A549 treated with AZD9567 at 1 μM for 4 hours (cell line): ENCODE data around the gene NUPR1. TPM values are rescaled to one million over a fixed set of nuclear protein-coding genes. Genes with fewer than 3 reads are reported as not detected.

Source experiments
- total RNA-seq: library from RNA; stranded (reverse); fragments of 200-300 nt; extraction: Qiagen RNA extraction; gene quantifications from 5 replicates; pipeline ENCODE4 v1.2.3, GENCODE V29; 2022; ENCODE audit not compliant: insufficient read depth

NUPR1 gene
- 12.2 to 19.1 TPM (median 15.2 TPM) in 5 replicates for total RNA-seq

GRCh38 chr16:28538733-28539596, at the start of gene NUPR1:
Gene NUPR1, minus strand, starts transcription at chr16:28538974. Its CDS starts 67 bp downstream, at chr16:28538907.

GRCh38 chr16:28553776-28554633, 15.2 kb upstream of the NUPR1 start, which contains the start of gene SGF29:
Gene SGF29, plus strand, starts transcription at chr16:28553920. Its CDS starts 27,150 bp downstream, at chr16:28581070.

GRCh38 chr16:28494121-28494851, 44.5 kb downstream of the NUPR1 start, which contains the start of gene APOBR:
Gene APOBR, plus strand, starts transcription at chr16:28494643. Its CDS starts 39 bp downstream, at chr16:28494682.

GRCh38 chr16:28491970-28492474, 46.8 kb downstream of the NUPR1 start, which contains the start of gene CLN3:
Gene CLN3, minus strand, starts transcription at chr16:28492074. Its CDS starts 315 bp downstream, at chr16:28491759.

Other genes with a start within 250 kb of the NUPR1 start
- 0.15 to 1.0 TPM (median 0.25 TPM) in 5 replicates for gene SBK1, start 246.4 kb downstream of the NUPR1 start, total RNA-seq
- gene NPIPB6, start 175.5 kb downstream of the NUPR1 start, total RNA-seq, result 2.0 to 5.2 TPM (median 2.3 TPM) in 5 replicates
- gene EIF3CL, start 135.1 kb downstream of the NUPR1 start, total RNA-seq, result 64.9 to 114 TPM (median 75.9 TPM) in 5 replicates
- 0.10 to 0.30 TPM (median 0.18 TPM) in 4 of 5 replicates, not detected in the other for gene NPIPB7, start 66.6 kb downstream of the NUPR1 start, total RNA-seq
- gene CLN3, start 46.9 kb downstream of the NUPR1 start, total RNA-seq, result 24.9 to 35.6 TPM (median 29.4 TPM) in 5 replicates
- 0.03 to 0.06 TPM (median 0.04 TPM) in 4 of 5 replicates, not detected in the other for gene APOBR, start 44.3 kb downstream of the NUPR1 start, total RNA-seq
- gene IL27, start 32.1 kb downstream of the NUPR1 start, total RNA-seq, result not detected in 5 replicates
- gene SGF29, start 14.9 kb upstream of the NUPR1 start, total RNA-seq, result 22.9 to 31.6 TPM (median 23.9 TPM) in 5 replicates
- gene SULT1A2, start 58.1 kb upstream of the NUPR1 start, total RNA-seq, result 0.10 TPM in 1 of 5 replicates, not detected in the others
- 3.3 to 6.4 TPM (median 5.0 TPM) in 5 replicates for gene SULT1A1, start 71.1 kb upstream of the NUPR1 start, total RNA-seq
- 0.22 to 0.62 TPM (median 0.23 TPM) in 3 of 5 replicates, not detected in the others for gene NPIPB8, start 99.1 kb upstream of the NUPR1 start, total RNA-seq
- gene EIF3C, start 172.5 kb upstream of the NUPR1 start, total RNA-seq, result 180 to 372 TPM (median 323 TPM) in 5 replicates
- gene NPIPB9, start 212.8 kb upstream of the NUPR1 start, total RNA-seq, result 1.6 to 2.2 TPM (median 1.9 TPM) in 5 replicates